ENCODE results near the gene ACTN3. TPM values are rescaled to one million over a fixed set of nuclear protein-coding genes. Genes with fewer than 3 reads are reported as not detected.
A peak's percentile ranks its signal among the peaks of the same experiment; 100 is the strongest.

The ACTN3 gene
- total and polyA plus RNA-seq, 11 donors = 0.01 to 0.04 TPM; not detected in 9

DNA sequence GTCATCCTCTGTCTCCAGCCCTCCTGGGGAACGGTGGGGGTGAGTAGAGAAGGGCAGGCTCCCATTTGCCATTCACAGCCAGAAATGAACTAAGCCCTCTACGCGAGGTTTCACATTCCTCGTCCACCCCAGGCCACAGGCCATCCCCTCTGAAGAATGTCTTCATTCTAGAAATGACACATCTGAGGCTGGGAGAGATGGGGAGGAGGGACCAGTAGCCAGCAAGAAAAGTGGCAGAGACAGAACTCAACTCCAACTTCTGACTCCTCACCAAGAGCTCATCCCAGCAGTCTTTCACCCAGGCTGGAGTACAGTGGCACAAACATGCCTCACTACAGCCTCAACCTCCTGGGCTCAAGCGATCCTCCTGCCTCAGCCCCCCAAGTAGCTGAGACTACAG is 18.3 kb downstream of the ACTN3 start:
- Histone ChIP-seq H3K4me3 (no peak overlapping the region), H3K36me3 (peaks cover 0 to 13% (median 0%) of the 10 kb centered on the region in 9 donors), H3K4me1 (peaks cover 0 to 17% (median 12%) of the 10 kb centered on the region in 12 donors), H3K9me3 (no peaks in the 10 kb centered on the region), H3K27me3 (peaks cover 0 to 6% (median 0%) of the 10 kb centered on the region in 9 donors), H3K27ac (no peak overlapping the region)
- 89 to 94% (median 90%) methylated on average over 5 of the region's 5 CpGs for WGBS, 4 donors
- TF ChIP-seq POLR2A (IDR thresholded peaks at IDR 0.05) = no peak
- TF ChIP-seq, protein P1, sequence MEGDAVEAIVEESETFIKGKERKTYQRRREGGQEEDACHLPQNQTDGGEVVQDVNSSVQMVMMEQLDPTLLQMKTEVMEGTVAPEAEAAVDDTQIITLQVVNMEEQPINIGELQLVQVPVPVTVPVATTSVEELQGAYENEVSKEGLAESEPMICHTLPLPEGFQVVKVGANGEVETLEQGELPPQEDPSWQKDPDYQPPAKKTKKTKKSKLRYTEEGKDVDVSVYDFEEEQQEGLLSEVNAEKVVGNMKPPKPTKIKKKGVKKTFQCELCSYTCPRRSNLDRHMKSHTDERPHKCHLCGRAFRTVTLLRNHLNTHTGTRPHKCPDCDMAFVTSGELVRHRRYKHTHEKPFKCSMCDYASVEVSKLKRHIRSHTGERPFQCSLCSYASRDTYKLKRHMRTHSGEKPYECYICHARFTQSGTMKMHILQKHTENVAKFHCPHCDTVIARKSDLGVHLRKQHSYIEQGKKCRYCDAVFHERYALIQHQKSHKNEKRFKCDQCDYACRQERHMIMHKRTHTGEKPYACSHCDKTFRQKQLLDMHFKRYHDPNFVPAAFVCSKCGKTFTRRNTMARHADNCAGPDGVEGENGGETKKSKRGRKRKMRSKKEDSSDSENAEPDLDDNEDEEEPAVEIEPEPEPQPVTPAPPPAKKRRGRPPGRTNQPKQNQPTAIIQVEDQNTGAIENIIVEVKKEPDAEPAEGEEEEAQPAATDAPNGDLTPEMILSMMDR (IDR thresholded peaks at IDR 0.05) = no peak
- DNase-seq (no peak), ATAC-seq (no peak)
- intact Hi-C loops (cut with DNase I) = loop anchor here in 1 of 10 donors (10.0 kb wide), 1 partner anchor 270 kb away; no protein-coding TSS in a partner anchor

DNA sequence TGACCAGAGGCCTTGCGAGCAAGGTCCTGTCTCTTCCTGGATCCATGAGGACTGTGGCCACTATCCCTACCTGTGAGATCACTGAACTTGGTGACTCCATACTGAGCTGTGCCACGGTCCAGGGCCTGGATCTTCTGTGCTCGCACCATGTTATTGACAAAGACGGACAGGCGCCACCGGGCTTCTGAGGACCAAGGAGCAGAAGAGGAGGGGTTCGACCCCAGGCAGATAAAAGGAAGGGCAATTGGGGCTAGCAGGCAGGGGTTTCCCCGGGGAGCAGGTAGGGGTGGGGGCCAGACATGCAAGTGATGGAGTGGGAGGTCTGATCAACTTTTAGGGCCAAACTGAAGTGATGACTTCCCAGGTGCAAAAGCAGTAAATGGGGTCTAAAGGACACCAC is 19.5 kb downstream of the ACTN3 start:
- ATAC-seq (no peak), DNase-seq (no peak)
- intact Hi-C loops (cut with DNase I) = loop anchor here in 1 of 10 donors (10.0 kb wide), 1 partner anchor 269 kb away; no protein-coding TSS in a partner anchor
- TF ChIP-seq, protein P1 (IDR thresholded peaks at IDR 0.05) = no peak
- TF ChIP-seq POLR2A (IDR thresholded peaks at IDR 0.05) = no peak
- Histone ChIP-seq H3K9me3 (no peaks in the 10 kb centered on the region), H3K27ac (no peak overlapping the region), H3K4me1 (peaks cover 0 to 17% (median 12%) of the 10 kb centered on the region in 12 donors), H3K36me3 (peaks cover 0 to 13% (median 0%) of the 10 kb centered on the region in 9 donors), H3K27me3 (peaks cover 0 to 6% (median 0%) of the 10 kb centered on the region in 9 donors), H3K4me3 (no peak overlapping the region)
- 91 to 95% (median 93%) methylated on average over 7 to 8 of the region's 8 CpGs for WGBS, 4 donors

DNA sequence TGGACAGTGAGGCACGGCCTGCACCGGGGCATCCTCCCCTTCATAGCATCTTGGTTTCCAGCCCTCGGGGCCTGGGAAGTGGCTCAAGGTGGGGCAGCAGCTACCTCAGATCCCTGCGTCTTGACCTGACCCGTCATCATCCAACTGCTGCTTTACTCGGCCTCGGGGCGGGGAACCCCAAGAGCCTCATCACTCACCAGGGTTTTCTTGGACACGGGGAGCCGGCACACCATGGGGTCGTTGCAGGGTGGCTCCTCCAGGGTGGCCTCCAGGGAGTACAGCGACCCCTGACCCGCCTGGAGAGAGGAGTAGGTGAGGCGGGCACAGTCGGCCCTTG is 21.1 kb downstream of the ACTN3 start:
- H3K36me3 ChIP-seq = peaks cover 0 to 13% (median 0%) of the 10 kb centered on the region in 9 donors
- H3K27ac ChIP-seq = peak overlapping the region in 5 of 12 donors; percentile 37 to 71 (median 47)
- peaks cover 0 to 17% (median 12%) of the 10 kb centered on the region in 12 donors for H3K4me1 ChIP-seq
- intact Hi-C loops (cut with DNase I) = loop anchor here in 1 of 10 donors (10.0 kb wide), 1 partner anchor 267 kb away; no protein-coding TSS in a partner anchor
- no peak for ATAC-seq
- TF ChIP-seq, protein P1 (IDR thresholded peaks at IDR 0.05) = no peak
- TF ChIP-seq POLR2A (IDR thresholded peaks at IDR 0.05) = no peak
- no peak for DNase-seq
- WGBS, 4 donors = 52 to 65% (median 59%) methylated on average over 9 to 15 of the region's 15 CpGs
- peaks cover 0 to 6% (median 0%) of the 10 kb centered on the region in 9 donors for H3K27me3 ChIP-seq
- H3K4me3 ChIP-seq = peak overlapping the region; percentile 53 to 94 (median 68)
- H3K9me3 ChIP-seq = no peaks in the 10 kb centered on the region

DNA sequence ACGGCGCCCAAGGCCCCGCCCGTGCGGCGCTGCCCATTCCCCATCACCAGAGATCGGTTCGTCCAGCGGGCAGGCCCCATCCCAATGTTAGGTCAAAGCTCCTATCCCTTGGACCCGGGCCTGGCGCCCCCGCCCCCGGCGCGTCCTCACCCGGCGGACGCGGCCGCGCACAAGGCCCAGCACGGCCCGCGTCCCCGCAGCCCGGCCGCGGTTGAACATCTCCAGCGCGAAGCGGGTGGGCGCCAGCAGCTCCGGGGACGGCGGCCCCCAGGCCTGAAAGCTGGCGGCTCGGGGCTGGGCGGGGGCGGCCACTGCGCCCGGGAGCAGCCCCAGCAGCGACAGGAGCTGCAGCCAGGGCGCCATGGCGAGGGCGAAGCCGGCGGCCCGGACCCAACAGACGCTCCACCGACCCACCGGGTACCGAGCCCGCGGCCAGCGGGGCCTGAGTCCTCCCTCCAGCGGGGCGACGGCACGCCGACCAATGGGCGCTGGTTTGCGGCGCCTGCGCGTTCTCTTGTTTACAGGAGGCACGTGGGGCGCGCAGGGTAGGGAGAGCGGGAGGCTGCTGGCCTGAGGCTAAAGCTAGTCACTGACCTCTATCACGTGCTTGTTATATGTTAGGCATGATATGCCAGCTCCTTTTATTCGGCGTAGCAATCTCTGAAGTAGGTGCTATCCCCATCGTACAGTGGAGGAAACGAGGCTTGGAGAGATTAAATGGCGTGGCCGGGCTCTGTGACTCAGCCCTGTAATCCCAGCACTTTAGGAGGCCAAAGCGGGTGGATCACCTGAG is 21.6 kb downstream of the ACTN3 start, which contains the start of gene CTSF:
CTSF (minus strand) TSS at position 483 of the 793 bp plus-strand sequence; CDS start at position 363, 120 bp downstream.
- intact Hi-C loops (cut with DNase I) = loop anchor here in 1 of 10 donors (10.0 kb wide), 1 partner anchor 266 kb away; no protein-coding TSS in a partner anchor
- Histone ChIP-seq H3K9me3 (no peaks in the 10 kb centered on the region), H3K4me3 (peak within 1 kb of the TSS; percentile 53 to 94 (median 68)), H3K27me3 (peaks cover 0 to 6% (median 0%) of the 10 kb centered on the region in 9 donors), H3K36me3 (peaks cover 0 to 13% (median 0%) of the 10 kb centered on the region in 9 donors), H3K27ac (peak within 1 kb of the TSS in 7 of 12 donors; percentile 15 to 71 (median 43)), H3K4me1 (peaks cover 0 to 17% (median 12%) of the 10 kb centered on the region in 12 donors)
- TF ChIP-seq, protein P1 (IDR thresholded peaks at IDR 0.05) = no peak
- TF ChIP-seq POLR2A (IDR thresholded peaks at IDR 0.05) = peak in 1 of 2 donors; percentile 57
- peak; percentile 81 to 98 (median 97) for ATAC-seq
- 3 to 6% (median 5%) methylated on average over 43 to 77 of the region's 77 CpGs for WGBS, 4 donors
- peak; percentile 85 to 95 (median 87) for DNase-seq

Data from heart left ventricle (tissue), 16 donors.